Parathyroid adenoma (tissue), 2 donors: Measurements from ENCODE around the gene MYCBPAP.
A peak's percentile ranks its signal among the peaks of the same experiment; 100 is the strongest.

Experiments
- H2AFZ ChIP-seq: fragments of 300-600 bp; sonication (generic); one replicate; pipeline ENCODE4 v1.7.0; 2017; ENCODE audit warnings: antibody characterized with exemption, mild to moderate bottlenecking
- H3K27ac ChIP-seq: fragments of 300-600 bp; sonication (generic); one replicate; pipeline ENCODE4 v1.7.0; 2017
- H3K27me3 ChIP-seq: fragments of 300-600 bp; sonication (generic); one replicate; pipeline ENCODE4 v1.7.0; 2017; ENCODE audit warnings: low read length; ENCODE audit not compliant: control insufficient read depth, insufficient read depth
- H3K36me3 ChIP-seq: fragments of 300-600 bp; sonication (generic); one replicate; pipeline ENCODE4 v1.7.0; 2017; ENCODE audit warnings: low read length; ENCODE audit not compliant: control insufficient read depth, insufficient read depth
- H3K4me1 ChIP-seq: fragments of 300-600 bp; sonication (generic); one replicate; pipeline ENCODE4 v1.7.0; 2017; ENCODE audit warnings: control low read depth
- H3K4me2 ChIP-seq: fragments of 300-600 bp; sonication (generic); one replicate; pipeline ENCODE4 v1.7.0; 2017; ENCODE audit warnings: low read length
- H3K4me3 ChIP-seq: fragments of 300-600 bp; sonication (generic); one replicate; pipeline ENCODE4 v1.7.0; 2017; ENCODE audit warnings: low read depth, low read length
- H3K79me2 ChIP-seq: fragments of 300-600 bp; sonication (generic); one replicate; pipeline ENCODE4 v1.7.0; 2017; ENCODE audit warnings: control low read depth
- H3K9ac ChIP-seq: fragments of 300-600 bp; sonication (generic); one replicate; pipeline ENCODE4 v1.7.0; 2017; ENCODE audit warnings: mild to moderate bottlenecking
- H3K9me3 ChIP-seq: fragments of 300-600 bp; sonication (generic); one replicate; pipeline ENCODE4 v1.7.0; 2017; ENCODE audit warnings: low read length; ENCODE audit not compliant: control insufficient read depth
- CTCF ChIP-seq: fragments of 300-600 bp; sonication (generic); IDR thresholded peaks from one replicate; pipeline ENCODE4 v1.7.0; 2017; ENCODE audit warnings: antibody characterized with exemption, mild to moderate bottlenecking
- donor health status: primary hyperparathyroidism.

Gene MYCBPAP

GRCh38 chr17:50507871-50508572 lies at the start of gene MYCBPAP:
MYCBPAP (plus strand) TSS chr17:50508439; CDS start chr17:50508675, 236 bp downstream.
- peak within 1 kb of the TSS; percentile 50 for H3K4me2 ChIP-seq

GRCh38 chr17:50458701-50459676 lies 49.2 kb upstream of the MYCBPAP start:
- TF ChIP-seq CTCF, result no peak
- Histone ChIP-seq H3K27me3 (no peaks in the 10 kb centered on the region), H3K4me3 (no peak overlapping the region), H3K4me1 (no peaks in the 10 kb centered on the region), H3K4me2 (no peak overlapping the region), H3K9me3 (no peaks in the 10 kb centered on the region), H2AFZ (no peak overlapping the region), H3K27ac (no peak overlapping the region), H3K9ac (no peak overlapping the region), H3K79me2 (no peaks in the 10 kb centered on the region), H3K36me3 (no peaks in the 10 kb centered on the region)

More at GRCh38 chr17:50507871-50508572, at the start of gene MYCBPAP:
- H3K27ac ChIP-seq, result peak within 1 kb of the TSS; percentile 89
- no peaks in the 10 kb centered on the region for H3K9me3 ChIP-seq
- TF ChIP-seq CTCF, result no peak
- no peaks in the 10 kb centered on the region for H3K36me3 ChIP-seq
- no peaks in the 10 kb centered on the region for H3K79me2 ChIP-seq
- H3K4me1 ChIP-seq, result peaks cover 40% of the 10 kb centered on the region
- H3K27me3 ChIP-seq, result no peaks in the 10 kb centered on the region
- peak within 1 kb of the TSS; percentile 51 for H3K4me3 ChIP-seq
- H3K9ac ChIP-seq, result no peak within 1 kb of the TSS
- peak within 1 kb of the TSS; percentile 67 for H2AFZ ChIP-seq

GRCh38 chr17:50459756-50460155 lies 48.5 kb upstream of the MYCBPAP start:
- no peak overlapping the region for H3K27ac ChIP-seq
- H3K9ac ChIP-seq, result no peak overlapping the region
- no peak overlapping the region for H3K4me3 ChIP-seq
- H3K4me1 ChIP-seq, result no peaks in the 10 kb centered on the region
- TF ChIP-seq CTCF, result no peak
- H3K79me2 ChIP-seq, result no peaks in the 10 kb centered on the region
- H3K36me3 ChIP-seq, result no peaks in the 10 kb centered on the region
- H3K9me3 ChIP-seq, result no peaks in the 10 kb centered on the region
- H3K27me3 ChIP-seq, result no peaks in the 10 kb centered on the region
- H2AFZ ChIP-seq, result no peak overlapping the region
- H3K4me2 ChIP-seq, result no peak overlapping the region

GRCh38 chr17:50460831-50461526 lies 47.3 kb upstream of the MYCBPAP start:
- no peaks in the 10 kb centered on the region for H3K36me3 ChIP-seq
- H2AFZ ChIP-seq, result no peak overlapping the region
- TF ChIP-seq CTCF, result no peak
- H3K79me2 ChIP-seq, result no peaks in the 10 kb centered on the region
- H3K9ac ChIP-seq, result no peak overlapping the region
- no peak overlapping the region for H3K27ac ChIP-seq
- H3K9me3 ChIP-seq, result no peaks in the 10 kb centered on the region
- H3K4me1 ChIP-seq, result no peaks in the 10 kb centered on the region
- no peaks in the 10 kb centered on the region for H3K27me3 ChIP-seq
- no peak overlapping the region for H3K4me2 ChIP-seq
- H3K4me3 ChIP-seq, result no peak overlapping the region
